Activated CD4-positive, alpha-beta T cell treated with anti-CD3 and anti-CD28 coated beads, Interleukin-2, amount 50 U/mL, for 1 hour (primary cell): ENCODE measurements around the gene IER2.
"Not testable (repeated sequence)": the region's sequence is repeated elsewhere in the genome, so short reads cannot be mapped to it uniquely, and the experiment has no call there.

ENCODE experiments used
- DNase-seq: peaks from one replicate; pipeline ENCODE4 v3.0.0-alpha.2; 2020

IER2 gene

DNA sequence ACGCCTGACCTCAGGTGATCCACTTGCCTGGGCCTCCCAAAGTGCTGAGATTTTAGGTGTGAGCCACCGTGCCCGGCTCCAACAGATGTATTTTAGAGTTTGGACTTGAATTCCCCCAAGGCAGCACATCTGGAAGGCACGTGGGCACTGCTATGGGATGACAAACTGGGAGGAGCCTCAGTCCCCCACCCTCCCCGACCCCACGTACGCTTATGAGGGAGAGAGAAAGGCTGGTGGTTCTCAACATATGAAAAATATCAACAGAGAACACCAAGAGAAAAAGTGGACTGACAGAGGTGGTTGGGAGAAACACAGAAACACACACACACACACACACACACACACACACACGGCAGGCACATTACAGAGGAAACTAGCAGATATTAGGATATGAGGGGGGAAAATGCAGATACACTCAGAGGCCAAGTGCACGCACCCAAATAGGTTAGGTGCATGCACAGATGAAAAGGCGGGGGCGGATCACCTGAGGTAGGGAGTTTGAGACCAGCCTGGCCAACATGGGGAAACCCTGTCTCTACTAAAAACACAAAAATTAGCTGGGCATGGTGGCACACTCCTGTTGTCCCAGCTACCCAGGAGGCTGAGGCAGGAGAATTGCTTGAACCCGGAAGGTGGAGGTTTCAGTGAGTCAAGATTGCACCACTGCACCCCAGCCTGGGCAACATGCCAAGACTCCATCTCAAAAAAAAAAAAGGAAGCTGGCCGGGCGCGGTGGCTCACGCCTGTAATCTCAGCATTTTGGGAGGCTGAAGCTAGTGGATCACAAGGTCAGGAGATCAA lies 3.2 kb upstream of the IER2 start:
- DNase-seq: no peak

DNA sequence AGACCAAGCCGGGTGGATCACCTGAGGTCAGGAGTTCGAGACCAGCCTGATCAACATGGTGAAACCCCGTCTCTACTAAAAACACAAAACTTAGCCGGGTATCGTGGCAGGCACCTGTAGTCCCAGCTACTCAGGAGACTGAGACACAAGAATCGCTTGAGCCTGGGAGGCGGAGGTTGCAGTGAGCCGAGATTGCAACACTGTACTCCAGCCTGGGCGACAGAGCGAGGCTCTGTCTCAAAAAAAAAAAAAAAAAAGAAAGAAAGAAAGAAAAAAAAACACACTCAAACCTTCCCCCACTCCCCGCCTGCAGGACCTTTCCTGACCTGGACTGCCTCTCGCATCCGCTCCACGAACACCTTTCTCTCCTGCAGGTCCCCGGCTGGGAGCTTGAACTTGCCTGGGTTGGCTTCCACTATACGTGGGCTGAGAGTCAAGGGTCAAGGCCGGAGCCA lies 1.0 kb upstream of the IER2 start:
- DNase-seq: not testable (repeated sequence)

GRCh38 chr19:13149628-13150186 lies 504 bp upstream of the IER2 start:
- peak; percentile 22 for DNase-seq

- DNase-seq: peak; percentile 19
Observed at GRCh38 chr19:13150931-13151604, 857 bp downstream of the IER2 start.

DNA sequence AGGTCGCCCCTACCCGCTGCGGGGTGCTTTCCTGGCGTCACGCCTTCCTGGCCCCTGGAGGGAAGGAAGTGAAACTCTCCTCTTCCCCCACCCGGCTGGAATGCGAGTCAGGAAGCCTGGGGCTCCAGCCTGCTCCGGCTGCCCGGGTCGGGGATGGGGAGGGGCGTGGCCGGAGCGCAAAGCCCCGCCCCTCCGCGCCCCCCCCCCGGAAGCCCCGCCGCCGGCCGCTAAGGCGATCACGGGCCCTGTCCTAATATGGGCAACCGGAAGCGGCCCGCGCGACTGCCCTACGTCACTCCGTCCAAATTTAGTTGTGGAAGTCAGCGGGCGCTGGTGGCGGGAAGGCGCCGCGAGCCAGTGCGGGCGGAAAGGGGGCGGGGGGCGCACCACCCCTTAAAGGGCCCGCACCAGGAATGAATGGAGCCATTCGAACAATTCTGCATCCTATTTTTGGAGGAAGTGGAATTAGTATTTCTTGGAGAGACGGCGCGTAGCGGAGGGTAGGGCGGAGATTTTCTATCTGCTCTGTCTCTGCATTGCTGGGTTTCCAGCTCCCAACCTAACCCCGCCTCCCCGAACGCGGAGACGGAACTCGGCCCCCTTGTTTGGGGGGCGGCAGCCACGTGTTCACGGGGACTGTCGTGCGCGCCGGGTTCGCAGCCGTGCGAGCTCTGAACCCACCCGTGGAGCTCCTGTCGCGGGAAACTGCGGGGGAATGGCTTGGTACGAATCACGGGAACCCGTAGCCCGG lies 1.6 kb downstream of the IER2 start:
- peak; percentile 94 for DNase-seq

DNA sequence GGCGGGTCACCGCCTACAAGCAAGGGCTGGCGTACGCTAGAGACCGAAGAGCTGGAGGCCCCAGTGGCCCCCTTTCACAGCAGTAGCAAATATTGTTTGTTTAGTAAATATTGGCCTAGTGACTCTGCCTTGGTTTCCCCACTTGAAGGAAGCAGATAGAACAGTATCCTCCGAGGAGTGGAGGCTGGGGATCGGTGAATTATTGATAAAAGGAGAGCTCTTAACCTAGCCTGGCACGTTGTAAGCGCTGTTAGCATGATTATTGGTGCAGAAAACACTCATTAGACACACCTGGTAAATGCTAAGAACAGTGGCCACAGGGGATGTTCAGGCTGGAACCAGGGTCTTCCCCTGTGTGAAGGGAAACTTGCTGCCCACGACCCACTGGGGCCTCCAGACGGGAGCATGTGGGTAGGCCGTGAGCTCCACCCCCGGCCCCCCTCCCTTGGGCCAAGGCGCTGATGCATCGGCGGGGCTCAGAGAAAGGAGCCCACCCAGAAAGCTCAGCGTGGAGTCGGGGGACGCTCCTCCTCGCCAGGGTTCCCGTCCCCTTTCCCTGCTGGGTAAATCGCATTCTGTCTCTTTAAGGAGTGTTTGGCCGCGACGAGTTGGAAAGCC lies 2.3 kb downstream of the IER2 start:
- DNase-seq: no peak

DNA sequence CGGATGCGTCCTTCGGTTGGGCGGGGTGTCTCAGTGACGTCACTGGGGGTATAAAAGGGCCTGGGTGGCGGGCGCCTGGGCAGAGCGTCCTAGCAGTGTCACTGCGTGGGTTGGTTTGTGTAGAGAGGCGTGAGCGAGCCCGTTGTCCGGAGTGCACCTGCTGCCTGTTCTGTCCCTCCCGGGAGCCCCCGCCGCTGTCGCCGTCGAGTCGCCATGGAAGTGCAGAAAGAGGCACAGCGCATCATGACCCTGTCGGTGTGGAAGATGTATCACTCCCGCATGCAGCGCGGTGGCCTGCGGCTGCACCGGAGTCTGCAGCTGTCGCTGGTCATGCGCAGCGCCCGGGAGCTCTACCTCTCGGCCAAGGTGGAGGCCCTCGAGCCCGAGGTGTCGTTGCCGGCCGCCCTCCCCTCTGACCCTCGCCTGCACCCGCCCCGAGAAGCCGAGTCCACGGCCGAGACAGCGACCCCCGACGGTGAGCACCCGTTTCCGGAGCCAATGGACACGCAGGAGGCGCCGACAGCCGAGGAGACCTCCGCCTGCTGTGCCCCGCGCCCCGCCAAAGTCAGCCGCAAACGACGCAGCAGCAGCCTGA lies 2.9 kb downstream of the IER2 start:
- peak; percentile 98 for DNase-seq

DNA sequence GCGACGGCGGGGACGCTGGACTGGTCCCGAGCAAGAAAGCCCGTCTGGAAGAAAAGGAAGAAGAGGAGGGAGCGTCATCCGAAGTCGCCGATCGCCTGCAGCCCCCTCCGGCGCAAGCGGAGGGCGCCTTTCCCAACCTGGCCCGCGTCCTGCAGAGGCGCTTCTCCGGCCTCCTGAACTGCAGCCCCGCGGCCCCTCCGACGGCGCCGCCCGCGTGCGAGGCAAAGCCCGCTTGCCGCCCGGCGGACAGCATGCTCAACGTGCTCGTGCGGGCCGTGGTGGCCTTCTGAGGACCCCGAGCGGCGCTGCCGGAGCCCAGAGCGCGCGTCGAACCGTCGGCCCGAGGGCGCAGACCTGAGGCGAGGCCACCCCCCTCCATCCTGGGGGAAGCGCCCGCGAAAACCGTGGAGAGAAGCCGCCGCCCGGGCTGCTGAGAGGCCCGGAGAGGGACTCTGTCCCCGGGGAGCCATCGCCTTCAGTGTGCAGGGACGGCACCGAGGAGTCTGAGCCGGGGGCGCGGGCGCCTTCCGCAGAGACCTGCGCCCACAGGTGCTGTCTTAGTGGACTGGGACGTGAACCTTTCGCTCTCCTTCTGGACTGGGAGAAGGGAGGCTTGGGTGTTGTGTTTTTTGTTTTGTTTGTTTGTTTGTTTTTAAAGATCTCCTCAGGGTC lies 3.5 kb downstream of the IER2 start:
- DNase-seq: peak; percentile 31

DNA sequence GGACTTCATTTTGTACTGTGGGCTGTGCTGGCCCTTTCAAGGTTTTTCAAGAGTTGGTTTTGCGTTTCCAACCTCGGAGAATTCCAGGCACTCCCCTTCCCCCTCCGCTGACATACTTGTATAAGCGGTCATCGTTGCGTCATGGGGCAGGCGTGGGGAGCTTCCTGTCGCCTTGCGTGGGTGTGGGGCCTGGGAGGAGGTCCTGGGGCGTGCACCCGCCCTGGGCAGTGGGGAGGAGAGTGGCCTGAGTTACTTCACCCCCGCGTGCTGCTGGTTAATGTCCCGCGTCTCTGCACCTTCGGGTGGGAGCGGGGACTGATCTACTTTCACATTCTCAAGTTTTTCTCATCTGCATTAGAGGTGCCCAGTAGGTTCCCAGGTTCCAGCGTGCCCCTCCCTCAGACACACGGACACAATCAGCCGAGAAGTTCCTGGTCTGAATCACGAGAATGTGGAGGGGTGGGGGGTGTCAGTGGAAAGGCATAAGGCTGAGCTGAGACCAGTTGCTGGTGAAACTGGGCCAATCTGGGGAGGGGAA lies 4.1 kb downstream of the IER2 start:
- DNase-seq: peak; percentile 49

GRCh38 chr19:13154911-13155471 lies 4.8 kb downstream of the IER2 start:
- DNase-seq: peak; percentile 75

- DNase-seq: peak; percentile 64
Observed at GRCh38 chr19:13155472-13156359, 5.5 kb downstream of the IER2 start.

DNA sequence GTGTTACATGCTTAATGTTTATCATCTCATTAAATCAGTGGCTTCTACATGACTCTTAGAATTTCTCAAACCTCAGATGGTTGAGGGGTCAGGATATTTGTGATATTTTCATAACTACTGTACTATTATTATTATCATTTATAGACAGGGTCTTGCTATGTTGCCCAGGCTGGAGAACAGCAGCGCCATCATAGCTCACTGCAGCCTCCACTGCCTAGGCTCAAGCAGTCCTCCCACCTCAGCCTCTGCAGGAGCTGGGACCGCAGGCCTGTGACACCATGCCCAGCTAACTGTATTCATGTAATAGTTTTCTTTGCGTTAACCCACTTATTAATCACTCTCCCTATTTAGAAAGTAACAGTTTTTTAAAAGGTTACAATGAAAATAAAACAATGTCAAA lies 9.5 kb downstream of the IER2 start:
- no peak for DNase-seq

GRCh38 chr19:13160557-13160956 lies 10.3 kb downstream of the IER2 start:
- DNase-seq: no peak

GRCh38 chr19:13162724-13163608 lies 12.8 kb downstream of the IER2 start:
- DNase-seq: peak; percentile 76

DNA sequence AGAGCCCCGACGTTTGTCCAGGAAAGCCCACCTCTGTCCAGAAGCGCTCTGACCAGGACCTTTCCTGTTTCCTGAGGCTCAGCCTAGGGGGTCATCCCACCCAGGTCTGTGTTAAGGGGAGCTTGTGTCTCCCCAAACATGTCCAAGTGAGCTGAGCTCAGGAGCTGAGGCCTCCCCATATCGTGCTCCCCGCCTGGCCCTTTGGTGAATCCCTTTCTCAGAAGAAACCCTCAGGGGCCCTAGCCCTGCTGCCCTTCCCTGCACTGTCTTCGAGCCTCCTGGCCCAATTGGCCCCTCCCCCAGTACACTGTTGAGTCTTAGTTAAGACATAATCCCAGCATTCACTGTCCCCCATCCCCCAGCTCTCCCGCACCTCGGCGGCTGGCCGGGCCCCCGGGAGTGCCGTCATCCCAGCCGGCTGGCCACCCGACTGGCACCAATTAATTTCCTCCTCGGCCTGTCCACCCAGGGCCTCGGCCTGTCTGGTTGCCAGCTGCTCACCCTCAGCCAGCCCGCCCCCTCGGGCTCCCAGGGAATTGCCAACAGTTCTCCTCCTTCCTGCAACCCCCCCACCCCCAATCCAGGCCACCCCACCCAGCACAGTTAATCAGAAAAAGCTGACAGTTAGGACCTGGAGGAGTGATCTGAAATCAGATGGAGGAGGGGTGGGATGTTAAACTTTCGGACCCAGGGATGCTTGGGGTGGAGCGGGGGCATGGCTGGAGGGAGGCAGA lies 13.6 kb downstream of the IER2 start:
- peak; percentile 23 for DNase-seq

DNA sequence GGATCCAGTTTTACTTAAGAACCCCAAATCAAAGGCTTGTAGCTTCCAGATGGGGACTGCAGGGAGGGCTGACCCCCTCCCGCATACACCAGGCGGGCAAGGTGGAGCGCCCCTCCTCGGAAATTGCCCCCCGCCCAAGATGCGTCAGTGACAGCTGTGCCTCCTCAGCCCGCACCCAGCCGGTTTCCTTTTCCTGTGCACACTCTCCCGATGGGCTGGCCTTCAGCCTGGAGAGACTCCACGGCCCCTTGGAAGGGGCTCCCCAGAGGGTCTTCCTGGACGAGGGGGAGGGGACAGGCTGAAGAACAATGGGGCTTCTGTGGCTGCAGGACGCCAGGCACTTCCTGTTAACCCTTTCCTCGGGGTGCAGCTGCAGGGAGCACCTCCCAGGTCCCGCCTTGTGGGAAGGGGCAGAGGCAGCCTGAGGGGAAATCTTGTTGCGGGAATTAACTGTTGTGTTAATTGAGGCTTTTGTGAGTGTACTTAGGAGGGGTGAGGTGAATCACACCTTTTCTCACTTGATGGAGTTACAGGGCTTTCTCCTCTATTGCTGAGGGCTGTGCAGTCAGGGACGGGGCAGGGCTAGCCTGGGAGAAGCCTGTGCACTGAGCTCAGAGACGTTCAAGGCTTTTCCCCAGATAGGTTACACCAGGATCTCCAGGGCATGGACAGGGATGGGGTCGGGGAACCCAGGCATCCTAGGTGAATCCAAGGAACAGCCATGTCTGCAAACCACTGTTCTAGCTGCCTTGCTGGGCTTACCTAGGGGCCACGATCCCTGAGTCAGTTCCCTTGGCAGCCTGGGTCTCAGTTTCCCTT lies 14.3 kb downstream of the IER2 start:
- DNase-seq: peak; percentile 44
